Measurements from ENCODE around the gene IGLL1.
"Not testable (repeated sequence)": the region's sequence is repeated elsewhere in the genome, so short reads cannot be mapped to it uniquely, and the experiment has no call there.

IGLL1 gene

GRCh38 chr22:23539135-23539838 lies 40.8 kb downstream of the IGLL1 start:
- TF ChIP-seq CTCF (IDR thresholded peaks at IDR 0.05; ENCODE audit: extremely low read depth, insufficient read depth, missing control alignments), result peak; percentile 96
- in situ Hi-C loops (cut with MboI; ENCODE audit: low pct_unique_long_range_greater_than_20kb, low sequenced_read_pairs, unreplicated experiment), result no loop called here
- peak; percentile 75 for DNase-seq (ENCODE audit: low spot score)

DNA sequence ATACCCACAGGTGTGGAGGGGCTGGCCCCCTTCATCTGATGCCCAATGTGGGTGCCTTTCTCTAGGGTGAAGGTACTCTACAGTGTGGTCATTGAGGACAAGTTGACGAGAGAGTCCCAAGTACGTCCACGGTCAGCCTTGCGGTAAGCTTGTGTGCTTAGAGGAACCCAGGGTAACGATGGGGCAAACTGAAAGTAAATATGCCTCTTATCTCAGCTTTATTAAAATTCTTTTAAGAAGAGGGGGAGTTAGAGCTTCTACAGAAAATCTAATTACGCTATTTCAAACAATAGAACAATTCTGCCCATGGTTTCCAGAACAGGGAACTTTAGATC lies 41.4 kb downstream of the IGLL1 start:
- in situ Hi-C loops (cut with MboI; ENCODE audit: low pct_unique_long_range_greater_than_20kb, low sequenced_read_pairs, unreplicated experiment); DNase-seq (ENCODE audit: low spot score): not testable (repeated sequence)

DNA sequence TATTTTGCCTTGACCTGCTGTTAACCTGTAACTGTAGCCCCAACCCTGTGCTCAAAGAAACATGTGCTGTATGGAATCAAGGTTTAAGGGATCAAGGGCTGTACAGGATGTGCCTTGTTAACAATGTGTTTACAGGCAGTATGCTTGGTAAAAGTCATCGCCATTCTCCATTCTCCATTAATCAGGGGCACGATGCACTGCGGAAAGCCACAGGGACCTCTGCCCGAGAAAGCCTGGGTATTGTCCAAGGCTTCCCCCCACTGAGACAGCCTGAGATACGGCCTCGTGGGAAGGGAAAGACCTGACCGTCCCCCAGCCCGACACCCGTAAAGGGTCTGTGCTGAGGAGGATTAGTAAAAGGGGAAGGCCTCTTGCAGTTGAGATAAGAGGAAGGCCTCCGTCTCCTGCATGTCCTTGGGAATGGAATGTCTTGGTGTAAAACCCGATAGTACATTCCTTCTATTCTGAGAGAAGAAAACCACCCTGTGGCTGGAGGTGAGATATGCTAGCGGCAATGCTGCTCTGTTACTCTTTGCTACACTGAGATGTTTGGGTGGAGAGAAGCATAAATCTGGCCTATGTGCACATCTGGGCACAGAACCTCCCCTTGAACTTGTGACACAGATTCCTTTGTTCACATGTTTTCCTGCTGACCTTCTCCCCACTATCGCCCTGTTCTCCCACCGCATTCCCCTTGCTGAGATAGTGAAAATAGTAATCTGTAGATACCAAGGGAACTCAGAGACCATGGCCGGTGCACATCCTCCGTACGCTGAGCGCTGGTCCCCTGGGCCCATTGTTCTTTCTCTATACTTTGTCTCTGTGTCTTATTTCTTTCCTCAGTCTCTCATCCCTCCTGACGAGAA lies 42.0 kb downstream of the IGLL1 start:
- DNase-seq (ENCODE audit: low spot score); in situ Hi-C loops (cut with MboI; ENCODE audit: low pct_unique_long_range_greater_than_20kb, low sequenced_read_pairs, unreplicated experiment): not testable (repeated sequence)

GRCh38 chr22:23537416-23537815 lies 42.7 kb downstream of the IGLL1 start:
- in situ Hi-C loops (cut with MboI; ENCODE audit: low pct_unique_long_range_greater_than_20kb, low sequenced_read_pairs, unreplicated experiment), result no loop called here
- no peak for TF ChIP-seq CTCF (IDR thresholded peaks at IDR 0.05; ENCODE audit: extremely low read depth, insufficient read depth, missing control alignments)
- no peak for DNase-seq (ENCODE audit: low spot score)

DNA sequence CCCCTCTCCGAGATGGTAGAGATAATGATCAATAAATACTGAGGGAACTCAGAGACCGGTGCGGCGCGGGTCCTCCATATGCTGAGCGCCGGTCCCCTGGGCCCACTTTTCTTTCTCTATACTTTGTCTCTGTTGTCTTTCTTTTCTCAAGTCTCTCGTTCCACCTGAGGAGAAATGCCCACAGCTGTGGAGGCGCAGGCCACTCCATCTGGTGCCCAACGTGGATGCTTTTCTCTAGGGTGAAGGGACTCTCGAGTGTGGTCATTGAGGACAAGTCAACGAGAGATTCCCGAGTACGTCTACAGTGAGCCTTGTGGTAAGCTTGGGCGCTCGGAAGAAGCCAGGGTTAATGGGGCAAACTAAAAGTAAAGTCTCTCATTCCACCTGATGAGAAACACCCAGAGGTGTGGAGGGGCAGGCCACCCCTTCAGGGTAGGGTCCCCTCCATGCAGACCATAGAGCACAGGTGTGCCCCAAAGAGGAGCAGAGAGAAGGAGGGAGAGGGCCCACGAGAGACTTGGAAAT lies 43.2 kb downstream of the IGLL1 start:
- in situ Hi-C loops (cut with MboI; ENCODE audit: low pct_unique_long_range_greater_than_20kb, low sequenced_read_pairs, unreplicated experiment), result no loop called here
- DNase-seq (ENCODE audit: low spot score), result no peak
- TF ChIP-seq CTCF (IDR thresholded peaks at IDR 0.05; ENCODE audit: extremely low read depth, insufficient read depth, missing control alignments), result no peak

DNA sequence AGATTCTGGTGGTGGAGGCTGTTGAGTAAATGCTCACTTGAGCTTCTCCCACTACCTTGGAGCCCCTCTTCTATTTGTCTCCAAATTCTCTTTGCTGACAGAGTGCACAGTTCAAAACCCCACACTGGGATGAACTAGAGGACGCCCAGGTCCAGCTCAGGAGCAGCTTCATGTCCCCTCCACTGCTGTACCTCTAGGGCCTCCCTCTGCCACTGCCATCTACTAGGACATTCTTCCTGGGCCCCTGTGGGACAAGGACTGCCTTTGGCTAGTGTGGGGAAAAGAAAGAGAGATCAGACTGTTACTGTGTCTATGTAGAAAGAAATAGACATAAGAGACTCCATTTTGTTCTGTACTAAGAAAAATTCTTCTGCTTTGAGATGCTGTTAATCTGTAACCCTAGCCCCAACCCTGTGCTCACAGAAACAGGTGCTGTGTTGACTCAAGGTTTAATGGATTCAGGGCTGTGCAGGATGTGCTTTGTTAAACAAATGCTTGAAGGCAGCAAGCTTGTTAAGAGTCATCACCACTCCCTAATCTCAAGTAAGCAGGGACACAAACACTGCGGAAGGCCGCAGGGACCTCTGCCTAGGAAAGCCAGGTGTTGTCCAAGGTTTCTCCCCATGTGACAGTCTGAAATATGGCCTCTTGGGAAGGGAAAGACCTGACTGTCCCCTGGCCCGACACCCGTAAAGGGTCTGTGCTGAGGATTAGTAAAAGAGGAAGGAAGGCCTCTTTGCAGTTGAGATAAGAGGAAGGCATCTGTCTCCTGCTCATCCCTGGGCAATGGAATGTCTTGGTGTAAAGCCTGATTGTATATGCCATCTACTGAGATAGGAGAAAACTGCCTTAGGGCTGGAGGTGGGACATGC lies 44.1 kb downstream of the IGLL1 start:
- in situ Hi-C loops (cut with MboI; ENCODE audit: low pct_unique_long_range_greater_than_20kb, low sequenced_read_pairs, unreplicated experiment), result not testable (repeated sequence)

DNA sequence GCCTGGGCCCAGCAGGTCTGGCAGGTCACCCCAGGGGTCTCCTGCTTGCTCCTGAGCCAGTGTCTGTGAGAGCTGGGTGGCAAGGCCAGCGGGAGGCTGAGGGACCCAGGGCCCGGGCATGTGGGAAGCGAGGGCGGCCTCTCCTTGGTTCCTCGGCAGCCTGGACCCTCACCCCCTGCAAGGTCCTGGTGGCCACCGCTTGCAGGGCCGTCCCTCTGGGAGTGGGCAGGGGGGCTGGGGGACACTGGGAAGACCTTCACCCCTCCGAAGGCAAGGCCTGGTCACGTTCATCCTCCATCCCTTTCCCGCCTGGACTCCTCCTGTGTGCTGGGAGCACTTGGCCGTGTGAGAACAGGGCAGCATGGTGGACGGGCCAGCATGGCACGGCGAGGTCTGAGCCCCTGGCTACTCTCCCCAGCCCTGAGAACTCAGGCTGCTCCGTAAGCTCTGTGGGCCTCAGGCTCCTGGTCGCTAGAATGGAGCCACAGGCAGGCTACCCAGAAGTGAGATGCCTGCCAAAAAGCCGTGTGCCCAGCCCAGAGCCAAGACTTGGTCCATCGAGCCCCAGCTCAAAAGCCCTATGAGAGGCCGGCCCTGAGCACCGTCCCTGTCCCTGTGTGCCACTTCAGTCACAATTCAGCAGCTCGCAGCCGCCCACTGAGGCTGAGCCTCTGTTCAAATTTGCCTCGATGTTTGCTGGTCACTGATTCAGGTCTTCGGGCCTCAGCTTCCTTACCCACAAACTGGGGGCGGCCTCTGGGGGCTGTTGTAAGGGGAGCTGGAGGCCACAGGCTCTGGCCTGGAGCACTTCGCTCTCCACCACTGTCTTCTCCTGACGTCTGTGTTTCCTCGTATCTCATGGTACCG lies 45.0 kb downstream of the IGLL1 start:
- TF ChIP-seq CTCF (IDR thresholded peaks at IDR 0.05; ENCODE audit: extremely low read depth, insufficient read depth, missing control alignments), result no peak
- DNase-seq (ENCODE audit: low spot score), result no peak
- in situ Hi-C loops (cut with MboI; ENCODE audit: low pct_unique_long_range_greater_than_20kb, low sequenced_read_pairs, unreplicated experiment), result no loop called here

More for the DNA sequence above, 44.1 kb downstream of the IGLL1 start:
- DNase-seq (ENCODE audit: low spot score), result not testable (repeated sequence)
